GM12873 (cell line): ENCODE measurements around the gene SNX8.

Experiments used
- TF ChIP-seq, protein P1 (sequence below): IDR thresholded peaks from 2 replicates; pipeline ENCODE4 v1.5.1; 2012; ENCODE audit warnings: low read depth, mild to moderate bottlenecking, moderate library complexity, low read length, control low read depth; ENCODE audit not compliant: insufficient read depth; ENCODE audit errors: missing control alignments

Gene SNX8

DNA sequence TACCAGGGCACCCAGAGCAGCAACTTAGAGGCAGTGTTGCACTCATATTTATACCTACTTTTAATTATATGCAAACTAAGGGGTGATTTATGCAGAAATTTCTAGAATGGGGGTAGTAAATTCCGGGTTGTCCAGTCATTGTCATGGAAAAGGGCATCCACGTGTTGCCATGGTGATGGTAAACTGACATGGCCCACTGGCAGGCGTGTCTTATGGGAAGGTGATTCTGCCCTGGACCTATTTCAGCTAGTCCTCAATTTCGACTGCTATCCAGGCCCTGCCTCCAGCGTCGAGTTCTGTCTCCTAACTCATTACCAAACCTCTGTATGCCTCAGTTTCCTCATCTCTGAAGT is 12.8 kb downstream of the SNX8 start:
- TF ChIP-seq, protein P1, sequence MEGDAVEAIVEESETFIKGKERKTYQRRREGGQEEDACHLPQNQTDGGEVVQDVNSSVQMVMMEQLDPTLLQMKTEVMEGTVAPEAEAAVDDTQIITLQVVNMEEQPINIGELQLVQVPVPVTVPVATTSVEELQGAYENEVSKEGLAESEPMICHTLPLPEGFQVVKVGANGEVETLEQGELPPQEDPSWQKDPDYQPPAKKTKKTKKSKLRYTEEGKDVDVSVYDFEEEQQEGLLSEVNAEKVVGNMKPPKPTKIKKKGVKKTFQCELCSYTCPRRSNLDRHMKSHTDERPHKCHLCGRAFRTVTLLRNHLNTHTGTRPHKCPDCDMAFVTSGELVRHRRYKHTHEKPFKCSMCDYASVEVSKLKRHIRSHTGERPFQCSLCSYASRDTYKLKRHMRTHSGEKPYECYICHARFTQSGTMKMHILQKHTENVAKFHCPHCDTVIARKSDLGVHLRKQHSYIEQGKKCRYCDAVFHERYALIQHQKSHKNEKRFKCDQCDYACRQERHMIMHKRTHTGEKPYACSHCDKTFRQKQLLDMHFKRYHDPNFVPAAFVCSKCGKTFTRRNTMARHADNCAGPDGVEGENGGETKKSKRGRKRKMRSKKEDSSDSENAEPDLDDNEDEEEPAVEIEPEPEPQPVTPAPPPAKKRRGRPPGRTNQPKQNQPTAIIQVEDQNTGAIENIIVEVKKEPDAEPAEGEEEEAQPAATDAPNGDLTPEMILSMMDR, result no peak

DNA sequence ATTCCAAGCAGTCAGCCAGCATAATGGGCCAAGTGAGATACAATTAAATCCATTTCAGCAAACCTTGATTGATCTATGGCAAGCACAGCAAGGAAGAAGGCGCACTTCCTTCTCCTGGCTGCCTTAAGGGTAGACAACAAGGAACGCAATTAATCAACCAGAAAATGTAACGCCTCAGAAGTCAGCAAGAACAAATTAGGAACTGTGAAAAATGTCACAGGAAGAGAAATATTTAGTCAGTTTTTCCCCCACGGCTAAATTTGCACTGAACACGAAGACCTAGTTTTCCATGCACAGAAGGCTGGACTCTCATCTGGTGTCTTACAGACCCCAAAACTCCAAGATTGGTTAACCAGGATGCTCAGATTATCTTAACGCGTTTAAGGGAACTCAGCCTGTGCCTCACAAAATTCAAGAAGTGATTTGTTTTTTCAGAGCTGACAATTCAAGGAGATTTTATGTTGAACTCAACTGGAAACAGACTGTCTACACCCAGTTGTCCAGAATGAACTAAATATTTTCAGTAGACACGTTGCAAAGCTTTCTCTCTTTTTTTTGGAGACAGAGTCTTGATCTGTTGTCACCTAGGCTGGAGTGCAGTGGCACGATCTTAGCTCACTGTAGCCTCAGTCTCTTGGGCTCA is 14.2 kb downstream of the SNX8 start:
- TF ChIP-seq, protein P1, result no peak

GRCh38 chr7:2299131-2299829 is 15.0 kb downstream of the SNX8 start:
- TF ChIP-seq, protein P1, result no peak

DNA sequence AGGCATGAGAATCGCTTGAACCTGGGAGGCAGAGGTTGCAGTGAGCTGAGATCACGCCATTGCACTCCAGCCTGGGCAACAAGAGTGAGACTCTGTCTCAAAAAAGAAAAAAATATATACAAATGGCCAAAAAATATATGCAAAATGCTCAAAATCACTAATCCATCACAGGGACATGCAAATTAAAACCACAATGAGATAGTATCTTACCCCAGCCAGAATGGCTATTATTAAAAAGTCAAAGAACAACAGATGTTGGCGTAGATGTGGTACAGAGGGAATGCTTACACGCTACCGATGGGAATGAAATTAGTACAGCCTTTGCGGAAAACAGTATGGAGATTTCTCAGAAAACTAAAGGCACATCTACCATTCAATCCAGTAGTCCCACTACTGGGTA is 17.4 kb downstream of the SNX8 start:
- TF ChIP-seq, protein P1, result no peak

DNA sequence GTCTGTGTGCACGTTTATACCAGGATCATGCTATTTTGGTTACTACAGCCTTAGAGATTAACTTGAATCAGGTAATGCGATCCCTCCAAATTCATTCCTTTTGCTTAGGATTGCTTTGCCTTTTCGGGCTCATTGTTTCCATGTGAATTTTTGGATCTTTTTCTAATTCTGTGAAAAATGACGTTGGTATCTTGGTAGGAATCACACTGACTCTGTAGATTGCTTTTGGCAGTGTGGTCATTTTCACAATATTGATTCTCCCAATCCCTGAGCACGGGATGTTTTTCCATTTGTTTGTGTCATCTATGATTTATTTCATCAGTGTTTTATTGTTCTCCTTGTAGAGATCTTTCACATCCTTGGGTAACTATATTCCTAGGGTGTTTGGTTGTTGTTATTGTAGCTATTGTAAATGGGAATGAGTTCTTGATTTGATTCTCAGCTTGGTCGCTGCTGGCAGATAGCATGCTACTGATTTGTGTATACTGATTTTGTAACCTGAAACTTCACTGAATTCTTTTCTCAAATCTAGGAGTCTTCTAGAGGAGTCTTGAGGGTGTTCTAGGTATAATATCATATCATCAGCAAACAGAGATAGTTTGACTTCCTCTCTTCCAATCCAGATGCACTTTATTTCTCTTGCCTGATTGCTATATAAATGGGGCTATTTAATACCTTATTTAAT is 18.2 kb downstream of the SNX8 start:
- TF ChIP-seq, protein P1, result no peak

GRCh38 chr7:2290877-2291276 is 23.4 kb downstream of the SNX8 start:
- TF ChIP-seq, protein P1, result no peak

- TF ChIP-seq, protein P1, result no peak
Measured at GRCh38 chr7:2289621-2290020, 24.6 kb downstream of the SNX8 start.
